Breast epithelium (tissue), 4 donors: ENCODE data around the gene AGAP1. TPM values are rescaled to one million over a fixed set of nuclear protein-coding genes. Genes with fewer than 3 reads are reported as not detected.

Source experiments
- DNase-seq, 2 donors: peaks; one replicate each; pipeline ENCODE4 v3.0.0-alpha.2; 2019; ENCODE audit warnings: low spot score in 2 of 2
- H3K27ac ChIP-seq, 2 donors: fragments of 200-600 bp; sonication (generic) in 1 of 2; one replicate each; pipeline ENCODE4 v1.5.1; 2016 to 2019; ENCODE audit warnings: mild to moderate bottlenecking in 1 of 2
- H3K27me3 ChIP-seq, 2 donors: fragments of 200-600 bp; sonication (generic) in 1 of 2; one replicate each; pipeline versions ENCODE4 v1.5.1 to v1.6.0; 2017 to 2019; ENCODE audit warnings: control low read depth in 1 of 2, mild to moderate bottlenecking in 1 of 2
- H3K36me3 ChIP-seq: fragments of 200-600 bp; one replicate; pipeline ENCODE4 v1.5.1; 2019
- H3K4me1 ChIP-seq, 2 donors: fragments of 200-600 bp; sonication (generic); one replicate each; pipeline ENCODE4 v1.5.1; 2016 to 2019; ENCODE audit warnings: control low read depth in 1 of 2
- H3K4me3 ChIP-seq, 3 donors: fragments of 200-600 bp; sonication (generic); 1 replicate in 2 of 3; 2 replicates in 1 of 3; pipeline ENCODE4 v1.5.1; 2016 to 2019; ENCODE audit warnings: mild to moderate bottlenecking in 3 of 3, moderate library complexity in 2 of 3
- H3K9me3 ChIP-seq, 2 donors: fragments of 200-600 bp; sonication (generic) in 1 of 2; one replicate each; pipeline ENCODE4 v1.5.1; 2016 to 2019; ENCODE audit warnings: control low read depth in 1 of 2
- CTCF ChIP-seq, 3 donors: fragments of 450-650 bp; IDR thresholded peaks; one replicate each; pipeline ENCODE4 v1.5.1; 2016 to 2017; ENCODE audit warnings: antibody characterized with exemption in 3 of 3, mild to moderate bottlenecking in 3 of 3, moderate library complexity in 3 of 3
- POLR2A ChIP-seq: fragments of 450-650 bp; IDR thresholded peaks from one replicate; pipeline ENCODE4 v1.6.1; 2016; ENCODE audit warnings: antibody characterized with exemption, mild to moderate bottlenecking, moderate library complexity
- POLR2AphosphoS5 ChIP-seq, 3 donors: sonication (generic); formaldehyde crosslinking; IDR thresholded peaks; one replicate each; pipeline ENCODE4 v1.6.1; 2017; ENCODE audit warnings: antibody characterized with exemption in 3 of 3
- intact Hi-C: fragments of 100-400 bp; cut with DNase I; formaldehyde crosslinking; loops from one replicate; pipeline ENCODE4 v1.15.1; 2023; ENCODE audit warnings: low total_unique reads
- total RNA-seq, 3 donors: library from RNA; depleted of rRNA; stranded (reverse); fragments of >200 nt; gene quantifications; one replicate each; pipeline ENCODE4 v1.1.0, GENCODE V29; 2016

Gene AGAP1
- total RNA-seq, 3 donors from 2014 or later = 19.7 to 27.1 (median 25.9) TPM

DNA sequence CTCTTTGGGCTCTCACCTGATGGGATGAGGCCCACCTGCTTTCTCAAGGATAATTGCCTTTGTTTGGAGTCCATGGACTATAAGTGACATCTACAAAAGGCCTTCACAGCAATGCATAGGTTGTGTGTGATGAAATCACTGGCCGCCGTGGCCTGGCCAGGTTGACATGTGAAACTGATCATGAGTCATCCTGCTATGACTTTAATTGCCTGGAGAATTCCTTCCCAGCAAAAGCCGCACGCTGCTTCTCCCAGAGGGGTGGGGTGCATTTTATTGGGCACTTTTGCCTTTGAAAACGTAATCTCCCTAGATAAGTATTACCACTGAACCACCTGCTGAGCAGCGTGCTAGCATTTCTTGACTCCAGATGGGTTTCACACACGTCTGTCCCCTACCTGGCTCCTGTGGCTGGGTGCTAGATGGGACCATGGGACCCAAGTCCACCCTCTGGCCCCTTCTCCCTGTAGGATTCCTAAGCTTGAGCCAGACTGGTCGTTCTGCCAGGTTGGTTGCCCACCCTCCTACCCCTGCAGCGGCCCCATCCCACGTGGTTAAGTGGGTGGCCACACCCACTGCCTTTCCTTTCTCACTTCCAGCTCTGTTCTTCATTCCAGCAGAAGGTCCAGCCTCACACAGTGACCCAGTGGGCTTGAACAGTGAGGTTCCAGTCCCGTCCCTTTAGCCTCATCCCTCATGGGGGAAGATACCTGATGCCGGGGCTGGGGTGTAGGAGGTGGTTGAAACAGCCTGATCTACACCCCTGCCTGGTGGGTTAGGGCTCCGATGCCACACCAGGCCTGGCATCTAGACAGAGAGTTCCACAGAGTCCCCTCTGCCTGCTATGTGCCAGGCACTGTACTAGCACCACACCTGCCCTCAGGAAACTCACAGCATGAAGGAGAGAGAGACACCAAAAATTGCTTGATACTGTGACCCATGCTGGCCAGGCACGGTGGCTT is 584.7 kb downstream of the AGAP1 start:
- H3K27ac ChIP-seq = no peak overlapping the region
- TF ChIP-seq POLR2AphosphoS5 (IDR thresholded peaks at IDR 0.05) = no peak
- TF ChIP-seq CTCF (IDR thresholded peaks at IDR 0.05) = no peak
- no peak for TF ChIP-seq POLR2A
- intact Hi-C loops = no loop called here
- H3K9me3 ChIP-seq = no peaks in the 10 kb centered on the region
- H3K36me3 ChIP-seq = no peaks in the 10 kb centered on the region
- peak in 1 of 2 donors; percentile 19 for DNase-seq
- no peaks in the 10 kb centered on the region for H3K4me1 ChIP-seq
- no peak overlapping the region for H3K4me3 ChIP-seq
- no peaks in the 10 kb centered on the region for H3K27me3 ChIP-seq

- Histone ChIP-seq H3K9me3 (no peaks in the 10 kb centered on the region), H3K27ac (no peak overlapping the region), H3K4me1 (no peaks in the 10 kb centered on the region), H3K36me3 (no peaks in the 10 kb centered on the region), H3K27me3 (no peaks in the 10 kb centered on the region), H3K4me3 (no peak overlapping the region)
- DNase-seq = no peak
- no peak for TF ChIP-seq POLR2A
- no peak for TF ChIP-seq POLR2AphosphoS5 (IDR thresholded peaks at IDR 0.05)
- TF ChIP-seq CTCF (IDR thresholded peaks at IDR 0.05) = no peak
- intact Hi-C loops = no loop called here
Observed at GRCh38 chr2:236080412-236080811, 586.6 kb downstream of the AGAP1 start.

- Histone ChIP-seq H3K27me3 (no peaks in the 10 kb centered on the region), H3K4me3 (no peak overlapping the region), H3K4me1 (no peaks in the 10 kb centered on the region), H3K36me3 (no peaks in the 10 kb centered on the region), H3K27ac (no peak overlapping the region), H3K9me3 (no peaks in the 10 kb centered on the region)
- TF ChIP-seq POLR2A (no peak), CTCF (IDR thresholded peaks at IDR 0.05) (no peak), POLR2AphosphoS5 (IDR thresholded peaks at IDR 0.05) (no peak)
- intact Hi-C loops = no loop called here
- no peak for DNase-seq
Observed at GRCh38 chr2:236081171-236081570, 587.3 kb downstream of the AGAP1 start.

DNA sequence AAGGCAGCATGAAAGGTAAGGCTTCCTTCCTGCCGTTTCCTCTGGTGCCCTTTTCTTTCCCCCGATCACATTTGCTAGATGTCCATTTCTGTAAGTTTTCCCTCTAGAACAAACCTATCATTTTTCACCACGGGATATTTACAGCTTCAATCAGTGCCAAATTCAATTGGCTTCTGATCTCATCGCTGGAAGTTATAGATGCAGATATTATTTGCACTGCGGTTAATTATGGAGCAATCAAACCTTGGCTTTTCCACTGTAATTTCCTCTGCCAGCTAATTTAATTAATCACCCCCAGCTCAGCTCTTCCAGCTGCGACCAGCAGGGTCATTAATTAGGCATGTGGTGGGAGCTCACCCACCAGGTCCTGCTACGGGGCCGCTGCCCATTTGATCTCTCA is 588.2 kb downstream of the AGAP1 start:
- no peaks in the 10 kb centered on the region for H3K36me3 ChIP-seq
- no peaks in the 10 kb centered on the region for H3K27me3 ChIP-seq
- H3K4me3 ChIP-seq = no peak overlapping the region
- intact Hi-C loops = no loop called here
- H3K4me1 ChIP-seq = no peaks in the 10 kb centered on the region
- no peak overlapping the region for H3K27ac ChIP-seq
- TF ChIP-seq POLR2A (no peak), POLR2AphosphoS5 (IDR thresholded peaks at IDR 0.05) (no peak), CTCF (IDR thresholded peaks at IDR 0.05) (no peak)
- no peaks in the 10 kb centered on the region for H3K9me3 ChIP-seq
- no peak for DNase-seq

- no peak overlapping the region for H3K27ac ChIP-seq
Observed at GRCh38 chr2:236083934-236084333, 590.1 kb downstream of the AGAP1 start.

More at GRCh38 chr2:236083934-236084333, 590.1 kb downstream of the AGAP1 start:
- no peaks in the 10 kb centered on the region for H3K9me3 ChIP-seq
- intact Hi-C loops = no loop called here
- H3K4me1 ChIP-seq = no peaks in the 10 kb centered on the region
- no peaks in the 10 kb centered on the region for H3K36me3 ChIP-seq
- TF ChIP-seq CTCF (IDR thresholded peaks at IDR 0.05) (no peak), POLR2A (no peak), POLR2AphosphoS5 (IDR thresholded peaks at IDR 0.05) (no peak)
- no peak overlapping the region for H3K4me3 ChIP-seq
- no peaks in the 10 kb centered on the region for H3K27me3 ChIP-seq
- no peak for DNase-seq
